Measurements from ENCODE around the gene LCP1. TPM values are rescaled to one million over a fixed set of nuclear protein-coding genes. Genes with fewer than 3 reads are reported as not detected.

The LCP1 gene
- total and polyA plus RNA-seq, 5 donors, result 3.2 to 33.0 (median 22.9) TPM

Other genes starting within 250 kb of the LCP1 start
- gene ZC3H13, start 129.4 kb downstream of the LCP1 start, total RNA-seq, result 10 to 100 TPM; 33.8 to 42.0 (median 35.1) TPM
- 14.2 TPM for gene ZC3H13, start 129.4 kb downstream of the LCP1 start, polyA plus RNA-seq
- not detected for gene CPB2, start 77.1 kb downstream of the LCP1 start, total RNA-seq
- gene CPB2, start 77.1 kb downstream of the LCP1 start, polyA plus RNA-seq, result not detected
- not detected for gene LRRC63, start 29.8 kb upstream of the LCP1 start, total RNA-seq
- not detected for gene LRRC63, start 29.8 kb upstream of the LCP1 start, polyA plus RNA-seq
- 1 to 10 TPM; 1.0 to 1.8 (median 1.3) TPM for gene RUBCNL, start 205.1 kb upstream of the LCP1 start, total RNA-seq
- gene RUBCNL, start 205.1 kb upstream of the LCP1 start, polyA plus RNA-seq, result 0.36 TPM

Data from right cardiac atrium (tissue), 5 donors.